ENCODE results near the gene GPR173. TPM values are rescaled to one million over a fixed set of nuclear protein-coding genes. Genes with fewer than 3 reads are reported as not detected.
A peak's percentile ranks its signal among the peaks of the same experiment; 100 is the strongest.

GPR173 gene, protein sequence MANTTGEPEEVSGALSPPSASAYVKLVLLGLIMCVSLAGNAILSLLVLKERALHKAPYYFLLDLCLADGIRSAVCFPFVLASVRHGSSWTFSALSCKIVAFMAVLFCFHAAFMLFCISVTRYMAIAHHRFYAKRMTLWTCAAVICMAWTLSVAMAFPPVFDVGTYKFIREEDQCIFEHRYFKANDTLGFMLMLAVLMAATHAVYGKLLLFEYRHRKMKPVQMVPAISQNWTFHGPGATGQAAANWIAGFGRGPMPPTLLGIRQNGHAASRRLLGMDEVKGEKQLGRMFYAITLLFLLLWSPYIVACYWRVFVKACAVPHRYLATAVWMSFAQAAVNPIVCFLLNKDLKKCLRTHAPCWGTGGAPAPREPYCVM
- total RNA-seq, result 3.5 and 3.9 TPM in 2 replicates

DNA sequence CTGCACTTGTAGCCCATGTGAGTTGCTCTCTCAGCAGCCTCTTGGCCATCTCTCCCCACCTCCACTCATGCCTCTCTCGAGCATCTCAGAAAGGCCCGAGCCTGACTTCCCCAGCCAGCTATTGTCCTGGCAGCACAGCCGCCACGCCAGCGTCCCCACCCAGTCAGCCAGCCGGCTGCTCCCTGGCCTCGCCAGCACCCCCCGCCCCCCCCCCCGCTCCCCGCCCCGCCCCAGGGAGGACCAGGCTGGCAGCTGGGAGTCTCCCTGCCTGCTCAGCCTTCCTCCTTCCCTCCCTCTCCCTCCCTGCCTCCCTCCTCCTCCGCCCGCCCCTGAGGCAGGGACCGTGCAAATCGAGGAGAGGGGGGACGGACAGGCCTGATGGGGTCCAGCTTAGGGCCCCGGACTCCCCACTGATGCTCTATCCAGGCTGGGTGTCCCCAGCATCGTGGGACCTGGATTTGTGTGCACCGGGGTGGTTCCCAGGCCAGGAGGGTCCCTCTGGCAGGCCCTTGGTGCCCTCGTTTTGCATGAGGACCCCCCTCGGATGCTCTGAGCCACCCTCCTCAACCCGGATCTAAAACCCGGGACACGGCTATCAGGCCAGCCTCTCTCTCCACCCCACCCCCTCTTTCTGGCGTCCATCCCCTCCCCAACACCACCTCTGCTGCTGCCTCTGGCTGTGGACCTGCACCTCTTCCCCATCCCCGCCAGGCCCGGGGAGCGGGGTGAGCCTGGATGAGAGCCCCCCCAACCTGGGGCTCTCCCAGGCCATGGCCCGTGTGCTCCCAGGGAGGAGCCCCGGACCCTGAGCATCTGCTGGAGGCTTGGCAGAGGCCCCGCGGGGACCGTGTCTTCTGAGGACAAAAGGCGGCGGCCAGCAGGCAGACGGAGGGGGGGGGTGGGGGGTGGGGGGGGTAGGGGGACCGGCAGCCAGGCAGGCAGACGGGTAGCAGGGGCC is at the start of gene GPR173:
Gene GPR173 (plus strand): TSS at position 621 of the 958 bp plus-strand sequence. CDS start 27,833 bp downstream, outside the sequence.
- TF ChIP-seq, protein P1, sequence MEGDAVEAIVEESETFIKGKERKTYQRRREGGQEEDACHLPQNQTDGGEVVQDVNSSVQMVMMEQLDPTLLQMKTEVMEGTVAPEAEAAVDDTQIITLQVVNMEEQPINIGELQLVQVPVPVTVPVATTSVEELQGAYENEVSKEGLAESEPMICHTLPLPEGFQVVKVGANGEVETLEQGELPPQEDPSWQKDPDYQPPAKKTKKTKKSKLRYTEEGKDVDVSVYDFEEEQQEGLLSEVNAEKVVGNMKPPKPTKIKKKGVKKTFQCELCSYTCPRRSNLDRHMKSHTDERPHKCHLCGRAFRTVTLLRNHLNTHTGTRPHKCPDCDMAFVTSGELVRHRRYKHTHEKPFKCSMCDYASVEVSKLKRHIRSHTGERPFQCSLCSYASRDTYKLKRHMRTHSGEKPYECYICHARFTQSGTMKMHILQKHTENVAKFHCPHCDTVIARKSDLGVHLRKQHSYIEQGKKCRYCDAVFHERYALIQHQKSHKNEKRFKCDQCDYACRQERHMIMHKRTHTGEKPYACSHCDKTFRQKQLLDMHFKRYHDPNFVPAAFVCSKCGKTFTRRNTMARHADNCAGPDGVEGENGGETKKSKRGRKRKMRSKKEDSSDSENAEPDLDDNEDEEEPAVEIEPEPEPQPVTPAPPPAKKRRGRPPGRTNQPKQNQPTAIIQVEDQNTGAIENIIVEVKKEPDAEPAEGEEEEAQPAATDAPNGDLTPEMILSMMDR (IDR thresholded peaks at IDR 0.05; ENCODE audit: insufficient read depth, low read depth, low read length), result no peak
- peak within 1 kb of the TSS; percentile 73 for H3K4me3 ChIP-seq (ENCODE audit: low read depth, low read length)
- peak; percentile 62 for DNase-seq (ENCODE audit: low read depth)

DNA sequence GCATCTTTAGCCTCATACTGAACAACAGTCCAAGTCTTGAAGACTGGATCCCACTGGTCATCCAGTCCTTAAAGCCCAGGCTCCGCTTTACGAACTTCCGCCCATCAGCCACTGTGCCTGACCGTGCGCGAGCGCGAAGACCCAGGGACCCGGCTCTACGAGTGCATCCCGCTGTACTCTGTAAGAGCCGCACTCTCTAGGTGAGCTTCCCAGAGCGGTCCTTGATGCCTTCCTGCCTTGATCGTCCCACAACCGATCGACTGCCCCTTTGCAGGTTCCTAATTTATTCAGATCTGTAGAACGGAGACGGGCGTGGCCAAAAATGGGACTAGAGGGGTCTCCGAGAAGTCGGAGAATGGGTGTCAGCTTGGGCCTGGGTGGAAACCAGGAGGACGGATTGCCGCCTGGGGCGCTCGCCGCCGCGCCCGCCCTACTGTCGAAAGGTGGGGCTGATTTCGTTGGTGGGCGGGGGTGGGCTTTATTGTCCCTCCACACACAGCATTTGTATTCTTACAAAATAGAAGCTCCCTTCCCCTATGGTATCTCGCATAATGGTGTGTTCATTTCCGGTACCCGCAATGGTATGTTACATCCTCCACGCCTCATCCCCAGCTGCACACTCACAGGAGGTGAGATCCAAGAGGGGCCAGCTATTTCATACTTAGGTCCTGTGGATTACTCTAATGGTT is 48.0 kb upstream of the GPR173 start:
- H3K4me3 ChIP-seq (ENCODE audit: low read depth, low read length), result peak overlapping the region; percentile 21
- TF ChIP-seq, protein P1 (IDR thresholded peaks at IDR 0.05; ENCODE audit: insufficient read depth, low read depth, low read length), result no peak
- DNase-seq (ENCODE audit: low read depth), result no peak

DNA sequence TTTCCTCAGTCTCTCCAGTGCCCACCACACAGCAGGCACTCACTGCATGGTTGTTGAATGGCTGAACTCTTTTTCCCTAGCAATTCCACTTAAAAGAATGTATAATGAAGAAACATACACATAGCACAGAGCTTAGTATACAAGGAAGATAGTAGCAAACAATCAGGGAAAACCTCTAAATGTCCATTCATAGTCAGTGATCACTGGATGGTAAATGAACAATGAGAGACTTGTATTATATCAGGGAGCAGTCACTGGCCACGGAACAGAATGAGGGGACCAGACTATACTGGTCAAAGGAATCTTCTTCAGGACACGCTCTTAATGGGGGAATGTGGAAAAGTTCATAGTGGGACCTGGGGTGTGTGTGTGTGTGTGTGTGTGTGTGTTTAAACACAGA is 46.6 kb upstream of the GPR173 start:
- TF ChIP-seq, protein P1 (IDR thresholded peaks at IDR 0.05; ENCODE audit: insufficient read depth, low read depth, low read length), result no peak
- DNase-seq (ENCODE audit: low read depth), result no peak
- no peak overlapping the region for H3K4me3 ChIP-seq (ENCODE audit: low read depth, low read length)

DNA sequence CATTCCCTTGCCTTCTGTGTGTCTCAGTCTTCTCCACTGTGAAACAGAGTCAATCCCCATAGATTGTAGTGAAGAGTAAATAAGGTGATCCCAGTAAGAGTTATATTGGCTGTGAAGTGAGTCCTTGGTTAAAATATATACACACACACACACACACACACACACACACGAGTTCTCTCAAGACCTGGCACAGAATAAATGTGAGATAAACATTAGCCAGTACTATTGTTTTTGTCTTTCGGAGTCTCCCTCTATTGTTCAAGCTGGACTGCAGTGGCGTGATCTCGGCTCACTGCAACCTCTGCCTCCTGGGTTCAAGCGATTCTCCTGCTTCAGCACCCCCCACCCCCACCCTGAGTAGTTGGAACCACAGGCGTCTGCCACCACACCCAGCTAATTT is 45.5 kb upstream of the GPR173 start:
- no peak for DNase-seq (ENCODE audit: low read depth)
- no peak overlapping the region for H3K4me3 ChIP-seq (ENCODE audit: low read depth, low read length)
- TF ChIP-seq, protein P1 (IDR thresholded peaks at IDR 0.05; ENCODE audit: insufficient read depth, low read depth, low read length), result no peak

DNA sequence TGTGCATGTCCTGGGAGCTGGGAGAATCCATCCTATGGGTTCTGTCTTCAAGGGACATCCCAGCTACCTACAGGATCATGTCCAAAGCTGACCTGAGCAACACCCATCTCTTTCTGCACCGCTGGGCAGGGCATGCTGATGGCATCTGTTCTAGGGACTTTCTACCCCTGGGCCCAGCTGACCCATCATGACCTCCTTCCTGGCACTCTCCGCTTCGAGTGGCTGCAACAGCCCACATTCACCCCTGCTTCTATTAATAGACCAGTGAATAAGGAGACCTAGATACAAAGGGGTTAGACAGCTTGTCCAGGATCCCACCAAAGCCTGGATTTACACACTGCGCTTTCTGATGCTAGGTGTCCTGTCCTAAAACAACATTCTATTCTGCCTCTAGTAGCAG is 44.6 kb upstream of the GPR173 start:
- no peak overlapping the region for H3K4me3 ChIP-seq (ENCODE audit: low read depth, low read length)
- TF ChIP-seq, protein P1 (IDR thresholded peaks at IDR 0.05; ENCODE audit: insufficient read depth, low read depth, low read length), result no peak
- DNase-seq (ENCODE audit: low read depth), result no peak

DNA sequence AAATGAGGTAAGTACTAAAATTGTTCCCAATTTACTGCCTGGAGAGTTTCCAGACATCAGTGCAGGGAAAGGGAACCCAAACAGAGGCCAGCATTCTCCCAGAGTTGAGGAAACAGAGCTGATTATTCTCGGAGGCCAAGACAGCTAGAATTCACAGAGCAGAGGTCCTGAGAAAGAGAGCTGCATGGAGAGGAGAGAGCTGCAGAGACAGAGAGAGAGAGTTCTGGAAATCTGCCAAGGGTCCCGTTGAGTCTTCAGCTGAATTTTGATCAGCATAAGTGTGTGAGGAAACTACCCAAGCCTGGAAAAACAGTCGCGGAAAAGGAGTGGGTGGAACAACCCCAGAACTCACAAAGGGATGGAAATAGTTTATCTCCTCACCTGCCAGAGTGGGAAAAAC is 43.8 kb upstream of the GPR173 start:
- no peak for DNase-seq (ENCODE audit: low read depth)
- no peak overlapping the region for H3K4me3 ChIP-seq (ENCODE audit: low read depth, low read length)
- TF ChIP-seq, protein P1 (IDR thresholded peaks at IDR 0.05; ENCODE audit: insufficient read depth, low read depth, low read length), result no peak
